Panc1 (cell line): ENCODE measurements around the gene APLN. TPM values are rescaled to one million over a fixed set of nuclear protein-coding genes. Genes with fewer than 3 reads are reported as not detected.

ENCODE experiments used
- ATAC-seq: fragments of 200-7000 bp; cut with Tn5 transposase; 2 replicates; pipeline ENCODE4 v1.9.1; 2020; ENCODE audit warnings: mild to moderate bottlenecking, moderate library complexity
- BruUV-seq: library from RNA; stranded (reverse); fragments of 400-500 nt; replicated peaks from 2 replicates; lab custom pipeline; 2021; lab: Mats Ljungman, UMichigan
- CTCF ChIA-PET: fragments of 300-600 bp; sonication (Branson Sonifier 250); formaldehyde crosslinking; loops from one replicate; lab custom pipeline; 2022; ENCODE audit warnings: antibody characterized with exemption; lab: Charles Lee
- POLR2A ChIA-PET: fragments of 300-600 bp; sonication (Branson Sonifier 250); formaldehyde crosslinking; loops from one replicate; lab custom pipeline; 2022; ENCODE audit warnings: antibody characterized with exemption; lab: Charles Lee
- DNase-seq: peaks from one replicate; pipeline ENCODE4 v3.0.0-alpha.2; 2010; ENCODE audit warnings: low read depth, low spot score
- H3K27ac ChIP-seq: 2 replicates; pipeline ENCODE4 v1.5.1; 2011; ENCODE audit warnings: mild to moderate bottlenecking, low read length, inconsistent platforms
- H3K27me3 ChIP-seq: fragments of 200-500 bp; sonication (Bioruptor generic); 2 replicates; pipeline ENCODE4 v1.6.0; 2014; ENCODE audit warnings: low read length, inconsistent platforms; ENCODE audit not compliant: control insufficient read depth, insufficient read depth
- H3K36me3 ChIP-seq: fragments of 200-500 bp; sonication (Bioruptor generic); 2 replicates; pipeline ENCODE4 v1.5.1; 2014; ENCODE audit warnings: inconsistent platforms, mild to moderate bottlenecking, low read length, moderate library complexity; ENCODE audit not compliant: control insufficient read depth, insufficient read depth
- H3K4me1 ChIP-seq: 2 replicates; pipeline ENCODE4 v1.5.1; 2011; ENCODE audit warnings: inconsistent platforms, mild to moderate bottlenecking, low read length, moderate library complexity; ENCODE audit not compliant: control insufficient read depth, insufficient read depth
- H3K4me3 ChIP-seq, 2 experiments: 2 replicates each; pipeline ENCODE4 v1.5.1; 2011 to 2012; ENCODE audit warnings: low read depth in 2 of 2, low read length in 2 of 2, mild to moderate bottlenecking in 2 of 2, inconsistent platforms in 1 of 2, moderate library complexity in 1 of 2
- H3K9me3 ChIP-seq: fragments of 200-500 bp; sonication (Bioruptor generic); 2 replicates; pipeline ENCODE4 v1.5.1; 2014; ENCODE audit warnings: low read depth, mild to moderate bottlenecking, inconsistent platforms, low read length, moderate library complexity; ENCODE audit not compliant: control insufficient read depth, insufficient read depth
- POLR2AphosphoS5 ChIP-seq: IDR thresholded peaks from 2 replicates; pipeline ENCODE4 v1.6.1; 2012; ENCODE audit warnings: mild to moderate bottlenecking, low read depth, low read length, moderate library complexity
- SIN3A ChIP-seq: IDR thresholded peaks from 2 replicates; pipeline ENCODE4 v1.6.1; 2012; ENCODE audit warnings: low read depth, mild to moderate bottlenecking, low read length, moderate library complexity, borderline replicate concordance; ENCODE audit not compliant: insufficient read depth
- TCF7L2 ChIP-seq: IDR thresholded peaks from 2 replicates; pipeline ENCODE4 v1.6.1; 2011; ENCODE audit warnings: mild to moderate bottlenecking, low read depth, low read length, inconsistent platforms
- in situ Hi-C: cut with HindIII; loops from 2 replicates; pipeline ENCODE4 v1.10.0; 2016; ENCODE audit warnings: low sequenced_read_pairs, low pct_unique_long_range_greater_than_20kb
- intact Hi-C: fragments of 100-400 bp; cut with micrococcal nuclease; formaldehyde crosslinking; loops from one replicate; pipeline ENCODE4 v1.10.0; 2022; ENCODE audit not compliant: unreplicated experiment
- total RNA-seq: library from RNA; stranded (reverse); gene quantifications from one replicate; pipeline ENCODE4 v1.2.1, GENCODE V29; 2021; ENCODE audit not compliant: unreplicated experiment
- TF ChIP-seq, protein P1 (sequence below), 2 experiments: IDR thresholded peaks; 2 replicates each; pipeline ENCODE4 v1.6.1; 2011 to 2012; ENCODE audit warnings: low read depth in 2 of 2, control low read depth in 1 of 2, low read length in 1 of 2, mild to moderate bottlenecking in 1 of 2, moderate library complexity in 1 of 2; ENCODE audit not compliant: insufficient read depth in 1 of 2
- TF ChIP-seq, protein P2 (sequence below): fragments of 450-650 bp; IDR thresholded peaks from 2 replicates; pipeline ENCODE4 v1.5.1; 2017; ENCODE audit warnings: mild to moderate bottlenecking

APLN gene
- total RNA-seq, 1 experiment from 2014 or later, result 1.1 TPM

DNA sequence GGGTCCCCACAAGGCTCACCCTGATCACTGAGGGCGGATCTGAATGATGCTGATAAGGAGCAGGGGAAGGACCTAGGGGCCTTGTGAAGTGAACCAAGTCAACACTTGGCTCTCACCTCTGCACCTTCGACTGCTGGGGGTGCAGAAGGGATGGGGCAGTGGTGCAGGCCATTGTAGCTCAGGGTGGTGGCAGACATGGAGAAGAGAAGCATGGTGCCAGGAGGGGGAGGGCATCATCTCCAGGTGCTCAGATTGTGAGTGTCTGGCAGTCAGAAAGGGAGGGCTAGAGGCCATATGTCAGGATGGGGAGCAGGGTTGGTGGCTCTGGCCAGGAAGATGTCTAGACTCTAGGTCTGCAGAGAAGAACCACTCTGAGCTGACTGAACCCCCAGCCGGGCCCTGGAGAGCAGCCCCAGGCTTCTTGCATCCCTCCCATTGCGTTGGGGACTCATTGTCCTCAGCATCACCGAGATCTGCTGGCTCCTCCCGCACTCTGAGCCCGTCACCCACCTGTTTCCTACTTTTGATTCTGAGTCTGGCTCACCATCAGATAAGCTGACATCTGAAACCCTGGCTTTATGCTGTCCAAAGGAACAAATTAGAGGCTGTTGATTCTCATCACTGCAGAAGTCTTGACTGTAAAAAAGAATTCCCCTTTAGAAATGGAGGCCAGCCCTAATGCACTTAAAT, 3.8 kb downstream of the APLN start:
- CTCF ChIA-PET, result no interaction called here
- POLR2A ChIA-PET, result no interaction called here
- Histone ChIP-seq H3K27me3 (no peaks in the 10 kb centered on the region), H3K4me1 (peaks cover 8% of the 10 kb centered on the region), H3K27ac (no peak overlapping the region), H3K36me3 (no peaks in the 10 kb centered on the region), H3K4me3 (no peak overlapping the region), H3K9me3 (no peaks in the 10 kb centered on the region)
- TF ChIP-seq, protein P1, sequence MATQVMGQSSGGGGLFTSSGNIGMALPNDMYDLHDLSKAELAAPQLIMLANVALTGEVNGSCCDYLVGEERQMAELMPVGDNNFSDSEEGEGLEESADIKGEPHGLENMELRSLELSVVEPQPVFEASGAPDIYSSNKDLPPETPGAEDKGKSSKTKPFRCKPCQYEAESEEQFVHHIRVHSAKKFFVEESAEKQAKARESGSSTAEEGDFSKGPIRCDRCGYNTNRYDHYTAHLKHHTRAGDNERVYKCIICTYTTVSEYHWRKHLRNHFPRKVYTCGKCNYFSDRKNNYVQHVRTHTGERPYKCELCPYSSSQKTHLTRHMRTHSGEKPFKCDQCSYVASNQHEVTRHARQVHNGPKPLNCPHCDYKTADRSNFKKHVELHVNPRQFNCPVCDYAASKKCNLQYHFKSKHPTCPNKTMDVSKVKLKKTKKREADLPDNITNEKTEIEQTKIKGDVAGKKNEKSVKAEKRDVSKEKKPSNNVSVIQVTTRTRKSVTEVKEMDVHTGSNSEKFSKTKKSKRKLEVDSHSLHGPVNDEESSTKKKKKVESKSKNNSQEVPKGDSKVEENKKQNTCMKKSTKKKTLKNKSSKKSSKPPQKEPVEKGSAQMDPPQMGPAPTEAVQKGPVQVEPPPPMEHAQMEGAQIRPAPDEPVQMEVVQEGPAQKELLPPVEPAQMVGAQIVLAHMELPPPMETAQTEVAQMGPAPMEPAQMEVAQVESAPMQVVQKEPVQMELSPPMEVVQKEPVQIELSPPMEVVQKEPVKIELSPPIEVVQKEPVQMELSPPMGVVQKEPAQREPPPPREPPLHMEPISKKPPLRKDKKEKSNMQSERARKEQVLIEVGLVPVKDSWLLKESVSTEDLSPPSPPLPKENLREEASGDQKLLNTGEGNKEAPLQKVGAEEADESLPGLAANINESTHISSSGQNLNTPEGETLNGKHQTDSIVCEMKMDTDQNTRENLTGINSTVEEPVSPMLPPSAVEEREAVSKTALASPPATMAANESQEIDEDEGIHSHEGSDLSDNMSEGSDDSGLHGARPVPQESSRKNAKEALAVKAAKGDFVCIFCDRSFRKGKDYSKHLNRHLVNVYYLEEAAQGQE (IDR thresholded peaks at IDR 0.05; ENCODE audit: insufficient read depth in 1 of 2, low read depth in 2 of 2, low read length in 1 of 2), result no peak
- TF ChIP-seq TCF7L2 (no peak), SIN3A (no peak), POLR2AphosphoS5 (no peak)
- TF ChIP-seq, protein P2, sequence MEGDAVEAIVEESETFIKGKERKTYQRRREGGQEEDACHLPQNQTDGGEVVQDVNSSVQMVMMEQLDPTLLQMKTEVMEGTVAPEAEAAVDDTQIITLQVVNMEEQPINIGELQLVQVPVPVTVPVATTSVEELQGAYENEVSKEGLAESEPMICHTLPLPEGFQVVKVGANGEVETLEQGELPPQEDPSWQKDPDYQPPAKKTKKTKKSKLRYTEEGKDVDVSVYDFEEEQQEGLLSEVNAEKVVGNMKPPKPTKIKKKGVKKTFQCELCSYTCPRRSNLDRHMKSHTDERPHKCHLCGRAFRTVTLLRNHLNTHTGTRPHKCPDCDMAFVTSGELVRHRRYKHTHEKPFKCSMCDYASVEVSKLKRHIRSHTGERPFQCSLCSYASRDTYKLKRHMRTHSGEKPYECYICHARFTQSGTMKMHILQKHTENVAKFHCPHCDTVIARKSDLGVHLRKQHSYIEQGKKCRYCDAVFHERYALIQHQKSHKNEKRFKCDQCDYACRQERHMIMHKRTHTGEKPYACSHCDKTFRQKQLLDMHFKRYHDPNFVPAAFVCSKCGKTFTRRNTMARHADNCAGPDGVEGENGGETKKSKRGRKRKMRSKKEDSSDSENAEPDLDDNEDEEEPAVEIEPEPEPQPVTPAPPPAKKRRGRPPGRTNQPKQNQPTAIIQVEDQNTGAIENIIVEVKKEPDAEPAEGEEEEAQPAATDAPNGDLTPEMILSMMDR, result no peak
- intact Hi-C loops, result no loop called here
- in situ Hi-C loops, result no loop called here
- DNase-seq, result no peak
- no TSS peak for BruUV-seq
- no peak for ATAC-seq

DNA sequence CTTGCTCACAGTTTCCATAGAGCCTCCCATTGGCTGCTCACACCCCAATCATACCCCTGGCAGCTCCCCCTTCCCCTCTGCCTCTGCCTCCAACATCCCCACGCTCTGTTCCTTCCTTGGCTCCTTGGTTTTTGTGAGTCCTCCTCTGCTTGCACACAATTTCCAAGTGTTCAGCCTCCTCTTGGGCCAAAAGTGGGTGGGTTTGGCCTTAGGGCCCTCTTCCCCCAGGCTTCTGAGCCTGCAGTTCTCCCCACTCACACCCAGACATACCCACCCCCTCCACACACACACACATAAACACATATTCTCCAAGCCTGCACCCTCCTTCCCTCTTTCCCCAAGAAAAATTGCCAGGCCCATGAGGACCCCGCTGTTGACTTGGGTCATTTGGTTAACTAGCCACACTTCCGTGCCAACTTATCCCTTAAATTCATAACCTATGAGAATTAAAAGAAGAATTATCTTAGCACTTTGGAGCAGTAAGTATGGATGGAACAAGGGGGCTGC, 4.5 kb downstream of the APLN start:
- ChIA-PET CTCF (no interaction called here), POLR2A (no interaction called here)
- ATAC-seq (no peak), DNase-seq (no peak)
- intact Hi-C loops (no loop called here), in situ Hi-C loops (no loop called here)
- no peak for TF ChIP-seq POLR2AphosphoS5
- TF ChIP-seq TCF7L2, result no peak
- TF ChIP-seq, protein P2, result no peak
- no peak for TF ChIP-seq SIN3A
- TF ChIP-seq, protein P1 (IDR thresholded peaks at IDR 0.05; ENCODE audit: insufficient read depth in 1 of 2, low read depth in 2 of 2, low read length in 1 of 2), result no peak
- Histone ChIP-seq H3K9me3 (no peaks in the 10 kb centered on the region), H3K36me3 (no peaks in the 10 kb centered on the region), H3K4me3 (no peak overlapping the region), H3K4me1 (peaks cover 3% of the 10 kb centered on the region), H3K27ac (no peak overlapping the region), H3K27me3 (no peaks in the 10 kb centered on the region)
- no TSS peak for BruUV-seq
